ENCODE measurements around the gene SLC36A4. TPM values are rescaled to one million over a fixed set of nuclear protein-coding genes. Genes with fewer than 3 reads are reported as not detected.

Gene SLC36A4
- total RNA-seq, 1 experiment from 2014 or later: 21.3 TPM

DNA sequence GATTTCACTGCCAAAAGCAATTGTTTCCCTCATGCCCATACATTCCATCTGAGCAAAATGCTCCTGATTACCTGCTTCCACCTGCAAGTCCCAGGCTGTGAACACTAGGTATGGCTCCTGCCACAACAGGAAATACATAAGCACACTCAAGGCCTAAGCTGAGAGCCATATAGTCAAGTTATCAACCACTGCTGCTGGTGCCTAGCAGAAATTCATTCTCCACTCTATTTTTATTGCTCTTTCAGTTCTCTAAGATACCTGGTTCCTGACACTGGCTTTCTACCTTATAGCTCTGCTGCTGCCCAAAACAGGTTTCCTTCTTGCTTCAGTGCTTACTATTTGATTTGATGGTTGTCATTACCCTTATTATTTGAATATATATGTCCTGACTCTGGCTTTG lies 31.6 kb downstream of the SLC36A4 start:
- CTCF ChIA-PET: no interaction called here
- Histone ChIP-seq H3K9me2 (replicated peaks; ENCODE audit: low read length) (no peaks in the 10 kb centered on the region), H3K4me1 (ENCODE audit: insufficient read depth, low read length) (no peaks in the 10 kb centered on the region), H3K27me3 (ENCODE audit: low read length) (no peaks in the 10 kb centered on the region), H3K79me2 (ENCODE audit: low read length) (no peaks in the 10 kb centered on the region), H4K20me1 (ENCODE audit: low read length) (no peaks in the 10 kb centered on the region), H3K4me2 (ENCODE audit: low read length) (no peak overlapping the region), H3K4me3 (ENCODE audit: low read length) (no peak overlapping the region), H3F3A (ENCODE audit: low read length, unreplicated experiment) (no peaks in the 10 kb centered on the region), H3K9me3 (ENCODE audit: low read length) (no peaks in the 10 kb centered on the region), H3K27ac (ENCODE audit: low read length) (no peak overlapping the region), H3K36me3 (ENCODE audit: low read depth, low read length) (peaks cover 3% of the 10 kb centered on the region; the same call in 1 of the 2 replicates), H3K9ac (ENCODE audit: low read length) (no peak overlapping the region), H2AFZ (ENCODE audit: low read length) (no peak overlapping the region)
- DNase-seq (no peak), ATAC-seq (no peak)
- BruUV-seq (replicated peaks): no TSS peak
- TF ChIP-seq EZH2phosphoT487 (IDR thresholded peaks at IDR 0.05; ENCODE audit: borderline replicate concordance, low read length): no peak
- TF ChIP-seq EZH2 (IDR thresholded peaks at IDR 0.05; ENCODE audit: low read length, unreplicated experiment): no peak
- TF ChIP-seq, protein P1, sequence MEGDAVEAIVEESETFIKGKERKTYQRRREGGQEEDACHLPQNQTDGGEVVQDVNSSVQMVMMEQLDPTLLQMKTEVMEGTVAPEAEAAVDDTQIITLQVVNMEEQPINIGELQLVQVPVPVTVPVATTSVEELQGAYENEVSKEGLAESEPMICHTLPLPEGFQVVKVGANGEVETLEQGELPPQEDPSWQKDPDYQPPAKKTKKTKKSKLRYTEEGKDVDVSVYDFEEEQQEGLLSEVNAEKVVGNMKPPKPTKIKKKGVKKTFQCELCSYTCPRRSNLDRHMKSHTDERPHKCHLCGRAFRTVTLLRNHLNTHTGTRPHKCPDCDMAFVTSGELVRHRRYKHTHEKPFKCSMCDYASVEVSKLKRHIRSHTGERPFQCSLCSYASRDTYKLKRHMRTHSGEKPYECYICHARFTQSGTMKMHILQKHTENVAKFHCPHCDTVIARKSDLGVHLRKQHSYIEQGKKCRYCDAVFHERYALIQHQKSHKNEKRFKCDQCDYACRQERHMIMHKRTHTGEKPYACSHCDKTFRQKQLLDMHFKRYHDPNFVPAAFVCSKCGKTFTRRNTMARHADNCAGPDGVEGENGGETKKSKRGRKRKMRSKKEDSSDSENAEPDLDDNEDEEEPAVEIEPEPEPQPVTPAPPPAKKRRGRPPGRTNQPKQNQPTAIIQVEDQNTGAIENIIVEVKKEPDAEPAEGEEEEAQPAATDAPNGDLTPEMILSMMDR (conservative IDR thresholded peaks at IDR 0.05; ENCODE audit: low read depth, low read length): no peak
- intact Hi-C loops (cut with micrococcal nuclease): no loop called here
- POLR2A ChIA-PET (ENCODE audit: unreplicated experiment): no interaction called here

DNA sequence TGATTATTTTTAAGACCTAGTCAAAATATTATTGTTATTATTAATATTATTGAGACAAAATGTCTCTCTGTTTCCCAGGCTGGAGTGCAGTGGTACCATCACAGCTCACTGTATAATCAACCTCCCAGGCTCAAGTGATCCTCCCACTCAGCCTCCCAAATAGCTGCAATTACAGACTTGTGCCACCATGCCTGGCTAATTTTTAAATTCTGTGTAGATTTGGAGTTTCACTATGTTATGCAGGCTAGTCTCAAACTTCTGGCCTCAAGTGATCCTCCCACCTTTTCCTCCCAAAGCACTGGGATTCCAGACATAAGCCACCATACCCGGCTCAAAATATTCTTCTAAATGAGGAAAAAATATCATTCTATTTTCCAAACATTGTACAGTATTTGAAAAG lies 37.0 kb downstream of the SLC36A4 start:
- TF ChIP-seq EZH2 (IDR thresholded peaks at IDR 0.05; ENCODE audit: low read length, unreplicated experiment) (no peak), EZH2phosphoT487 (IDR thresholded peaks at IDR 0.05; ENCODE audit: borderline replicate concordance, low read length) (no peak)
- TF ChIP-seq, protein P1 (conservative IDR thresholded peaks at IDR 0.05; ENCODE audit: low read depth, low read length): no peak
- Histone ChIP-seq H3F3A (ENCODE audit: low read length, unreplicated experiment) (no peaks in the 10 kb centered on the region), H3K9me3 (ENCODE audit: low read length) (no peaks in the 10 kb centered on the region), H3K4me1 (ENCODE audit: insufficient read depth, low read length) (no peaks in the 10 kb centered on the region), H3K27ac (ENCODE audit: low read length) (no peak overlapping the region), H3K79me2 (ENCODE audit: low read length) (no peaks in the 10 kb centered on the region), H3K27me3 (ENCODE audit: low read length) (no peaks in the 10 kb centered on the region), H3K36me3 (ENCODE audit: low read depth, low read length) (peaks cover 5% of the 10 kb centered on the region; the same call in 1 of the 2 replicates), H3K4me2 (ENCODE audit: low read length) (no peak overlapping the region), H3K9me2 (replicated peaks; ENCODE audit: low read length) (no peaks in the 10 kb centered on the region), H2AFZ (ENCODE audit: low read length) (no peak overlapping the region), H3K9ac (ENCODE audit: low read length) (no peak overlapping the region), H3K4me3 (ENCODE audit: low read length) (no peak overlapping the region), H4K20me1 (ENCODE audit: low read length) (no peaks in the 10 kb centered on the region)
- POLR2A ChIA-PET (ENCODE audit: unreplicated experiment): no interaction called here
- DNase-seq (no peak), ATAC-seq (peak; percentile 43; the same call in 1 of the 2 replicates)
- intact Hi-C loops (cut with micrococcal nuclease): no loop called here
- CTCF ChIA-PET: no interaction called here
- BruUV-seq (replicated peaks): no TSS peak

DNA sequence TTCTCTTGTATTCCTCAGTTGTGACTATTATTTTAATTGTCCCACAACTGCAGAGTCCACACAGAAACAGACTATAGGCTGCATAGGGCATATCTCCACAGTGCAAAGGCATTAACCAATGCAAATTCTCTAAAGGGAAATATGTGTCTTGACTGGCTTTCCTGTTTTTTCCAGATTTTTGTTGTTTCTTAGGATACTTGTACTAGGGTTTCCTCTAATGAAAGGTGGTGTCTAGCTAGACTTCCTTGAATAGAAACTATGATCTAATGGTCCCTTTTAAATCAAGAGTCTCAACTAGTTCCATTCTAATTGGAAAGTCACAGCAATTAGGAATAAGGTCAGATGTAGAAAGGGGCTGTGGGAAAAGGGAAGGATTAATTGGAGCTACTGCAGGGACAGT lies 37.6 kb downstream of the SLC36A4 start:
- no peak for DNase-seq
- no TSS peak for BruUV-seq (replicated peaks)
- no peaks in the 10 kb centered on the region for H3K27me3 ChIP-seq (ENCODE audit: low read length)
- H3K4me3 ChIP-seq (ENCODE audit: low read length): no peak overlapping the region
- H2AFZ ChIP-seq (ENCODE audit: low read length): no peak overlapping the region
- H3K9ac ChIP-seq (ENCODE audit: low read length): no peak overlapping the region
- H3K27ac ChIP-seq (ENCODE audit: low read length): no peak overlapping the region
- ChIA-PET CTCF (no interaction called here), POLR2A (ENCODE audit: unreplicated experiment) (no interaction called here)
- H3K79me2 ChIP-seq (ENCODE audit: low read length): no peaks in the 10 kb centered on the region
- no peaks in the 10 kb centered on the region for H3K4me1 ChIP-seq (ENCODE audit: insufficient read depth, low read length)
- H3K9me2 ChIP-seq (replicated peaks; ENCODE audit: low read length): no peaks in the 10 kb centered on the region
- intact Hi-C loops (cut with micrococcal nuclease): no loop called here
- TF ChIP-seq, protein P1 (conservative IDR thresholded peaks at IDR 0.05; ENCODE audit: low read depth, low read length): no peak
- TF ChIP-seq EZH2phosphoT487 (IDR thresholded peaks at IDR 0.05; ENCODE audit: borderline replicate concordance, low read length) (no peak), EZH2 (IDR thresholded peaks at IDR 0.05; ENCODE audit: low read length, unreplicated experiment) (no peak)
- H3K9me3 ChIP-seq (ENCODE audit: low read length): no peaks in the 10 kb centered on the region
- no peak for ATAC-seq
- no peaks in the 10 kb centered on the region for H3F3A ChIP-seq (ENCODE audit: low read length, unreplicated experiment)
- H3K36me3 ChIP-seq (ENCODE audit: low read depth, low read length): peaks cover 5% of the 10 kb centered on the region; the same call in 1 of the 2 replicates
- H4K20me1 ChIP-seq (ENCODE audit: low read length): no peaks in the 10 kb centered on the region
- no peak overlapping the region for H3K4me2 ChIP-seq (ENCODE audit: low read length)

Data from PC-3 (cell line).